Measurements from ENCODE around the gene FES.
A peak's percentile ranks its signal among the peaks of the same experiment; 100 is the strongest.
"Not testable (repeated sequence)": the region's sequence is repeated elsewhere in the genome, so short reads cannot be mapped to it uniquely, and the experiment has no call there.

FES gene

GRCh38 chr15:90862487-90862886, 21.8 kb upstream of the FES start:
- DNase-seq = no peak

- DNase-seq = peak in 1 of 3 experiments; percentile 33
Measured at GRCh38 chr15:90862964-90863778, 21.1 kb upstream of the FES start.

DNA sequence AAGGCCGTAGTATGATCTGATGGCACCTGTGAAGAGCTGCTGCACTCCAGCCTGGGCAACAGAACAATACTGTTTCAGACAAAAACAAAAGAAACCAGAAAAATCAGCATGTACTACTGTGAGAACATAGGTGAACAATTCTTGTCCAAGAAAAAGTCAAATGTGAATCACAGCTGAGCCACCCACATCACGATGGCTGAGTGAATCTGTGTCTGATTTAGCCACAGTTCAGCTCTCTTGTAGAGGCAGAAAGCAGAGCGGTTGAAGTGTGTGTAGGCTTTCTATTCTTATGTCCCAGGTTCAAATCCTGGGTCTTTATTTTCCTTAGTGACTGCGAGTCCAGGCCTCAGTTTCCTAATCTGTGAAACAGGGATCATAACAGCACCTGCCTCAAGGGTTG, 20.3 kb upstream of the FES start:
- no peak for DNase-seq

DNA sequence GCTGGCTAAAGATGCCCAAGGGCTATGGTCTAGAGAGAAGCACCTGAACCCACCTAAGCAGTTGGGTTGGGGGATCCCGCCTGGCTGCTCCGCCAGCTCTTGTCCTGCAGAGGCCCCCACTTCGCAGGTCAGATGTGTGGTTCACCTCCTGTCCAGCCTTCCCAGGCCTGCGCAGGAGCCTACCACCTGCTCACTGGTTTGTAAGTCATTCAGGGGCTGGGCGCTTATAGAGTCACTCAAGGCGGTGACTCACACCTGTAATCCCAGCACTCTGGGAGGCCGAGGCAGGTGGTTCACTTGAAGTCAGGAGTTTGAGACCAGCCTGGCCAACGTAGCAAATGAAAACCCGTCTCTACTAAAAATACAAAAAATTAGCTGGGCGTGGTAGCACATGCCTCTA, 19.8 kb upstream of the FES start:
- DNase-seq = peak in 1 of 3 experiments; percentile 31

DNA sequence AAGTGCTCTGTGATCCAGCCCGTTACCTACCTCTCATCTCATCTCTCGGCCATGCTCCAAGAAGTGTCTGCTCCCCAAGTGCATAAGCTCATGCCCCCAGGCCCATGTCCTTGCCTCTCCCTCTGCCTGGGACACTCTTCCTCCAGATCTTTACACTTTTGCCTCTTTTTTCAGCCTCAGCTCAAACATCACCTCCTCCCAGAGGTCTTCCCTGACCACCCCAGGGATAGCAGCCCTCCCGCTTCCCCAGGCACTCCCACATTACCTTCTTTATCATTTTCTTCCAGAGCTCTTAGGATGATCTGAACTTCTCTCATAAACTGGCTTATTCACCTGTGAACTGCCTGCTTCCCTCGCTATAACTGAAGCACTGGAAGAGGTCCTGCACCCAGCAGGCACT, 18.6 kb upstream of the FES start:
- no peak for DNase-seq

DNA sequence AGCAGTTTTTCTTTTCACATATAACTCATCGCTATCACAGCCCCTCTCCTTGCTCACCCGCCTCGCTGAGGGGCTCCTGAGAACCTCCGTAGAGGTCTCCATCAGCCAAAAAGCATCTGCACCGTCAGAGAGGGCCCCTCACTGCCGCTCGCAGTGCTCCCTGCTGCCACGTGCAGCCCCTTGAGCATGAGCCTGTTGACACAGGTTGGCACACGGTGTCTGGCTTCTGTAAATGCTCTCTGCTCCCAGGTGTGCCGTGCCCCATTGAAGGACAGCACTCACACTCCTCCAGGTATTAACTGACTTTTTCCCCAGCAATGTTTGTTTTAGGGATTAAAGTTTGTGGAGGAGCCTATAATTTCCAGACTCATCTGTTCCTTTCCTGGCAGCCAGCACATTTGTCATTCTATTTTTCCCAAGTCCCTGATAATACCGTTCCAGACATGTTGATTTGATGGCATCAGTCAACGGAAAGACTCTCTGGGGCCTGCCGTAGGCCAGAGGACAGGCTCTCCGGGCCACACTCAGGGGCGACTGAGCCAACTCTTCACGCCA, 18.1 kb upstream of the FES start:
- peak; percentile 43 to 88 (median 68) for DNase-seq

GRCh38 chr15:90866800-90867199, 17.5 kb upstream of the FES start:
- DNase-seq = no peak

DNA sequence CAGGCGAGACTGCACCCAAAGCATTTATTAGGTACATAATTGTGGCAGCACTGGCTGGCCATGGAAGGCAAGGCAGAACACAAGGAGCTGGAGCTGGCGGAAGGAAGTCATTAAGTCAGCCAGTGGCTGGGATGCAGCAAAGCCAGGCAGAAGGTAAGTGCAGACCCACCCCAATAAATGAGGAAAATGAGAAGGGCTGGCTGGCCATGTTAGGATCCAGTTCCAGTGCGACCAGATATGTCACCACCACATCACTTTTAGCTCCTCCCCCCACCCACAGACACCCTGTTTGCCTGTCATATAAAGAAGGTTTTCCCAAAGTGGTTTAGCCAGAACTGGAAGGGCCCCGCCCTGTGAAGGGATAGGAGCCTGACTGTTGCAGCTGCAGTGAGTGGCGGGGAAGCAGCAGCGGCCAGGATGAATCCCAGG, 16.0 kb upstream of the FES start, which contains the start of gene FURIN:
Gene FURIN (plus strand): TSS at position 328 of the 429 bp plus-strand sequence. CDS start 7,153 bp downstream, outside the sequence.
- peak; percentile 38 to 59 (median 56) for DNase-seq

GRCh38 chr15:90869140-90869541, 15.2 kb upstream of the FES start:
- DNase-seq = no peak

DNA sequence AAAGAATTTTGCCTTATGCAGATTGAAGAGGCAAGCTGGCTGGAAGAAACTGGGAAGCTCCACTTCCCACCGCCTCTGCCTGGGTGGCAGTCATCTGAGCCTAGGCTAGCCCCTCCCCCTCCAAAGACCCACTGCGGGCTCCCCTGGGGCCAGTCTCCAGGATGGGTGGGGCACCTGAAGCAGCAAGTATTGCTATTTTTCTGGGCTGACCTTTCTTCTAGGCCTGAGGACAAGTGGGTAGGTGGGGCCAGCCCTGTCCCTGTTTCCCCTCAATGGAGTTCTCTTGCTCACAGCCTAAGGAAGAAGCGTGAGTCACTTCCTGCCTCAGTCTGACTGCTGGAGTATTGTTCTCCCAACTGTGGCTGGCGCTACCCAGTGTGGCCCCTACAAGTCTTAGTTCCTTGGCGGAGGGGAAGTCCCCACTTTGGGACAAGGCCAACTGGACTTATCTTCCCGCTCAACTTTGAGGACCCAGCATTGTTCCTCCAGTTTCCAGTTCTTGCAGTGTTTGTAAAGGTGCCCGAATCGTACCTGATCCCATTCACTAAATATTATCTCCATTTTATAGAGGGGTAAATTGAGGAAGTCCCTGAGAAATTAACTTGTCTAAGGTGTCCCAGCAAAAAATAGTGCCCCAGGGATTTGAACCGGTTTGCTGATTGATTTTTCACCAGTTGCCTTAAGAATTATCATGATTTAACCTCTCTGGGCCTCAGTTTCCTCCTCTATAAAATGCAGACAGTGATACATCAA, 14.5 kb upstream of the FES start:
- DNase-seq = peak; percentile 28 to 63 (median 29)

DNA sequence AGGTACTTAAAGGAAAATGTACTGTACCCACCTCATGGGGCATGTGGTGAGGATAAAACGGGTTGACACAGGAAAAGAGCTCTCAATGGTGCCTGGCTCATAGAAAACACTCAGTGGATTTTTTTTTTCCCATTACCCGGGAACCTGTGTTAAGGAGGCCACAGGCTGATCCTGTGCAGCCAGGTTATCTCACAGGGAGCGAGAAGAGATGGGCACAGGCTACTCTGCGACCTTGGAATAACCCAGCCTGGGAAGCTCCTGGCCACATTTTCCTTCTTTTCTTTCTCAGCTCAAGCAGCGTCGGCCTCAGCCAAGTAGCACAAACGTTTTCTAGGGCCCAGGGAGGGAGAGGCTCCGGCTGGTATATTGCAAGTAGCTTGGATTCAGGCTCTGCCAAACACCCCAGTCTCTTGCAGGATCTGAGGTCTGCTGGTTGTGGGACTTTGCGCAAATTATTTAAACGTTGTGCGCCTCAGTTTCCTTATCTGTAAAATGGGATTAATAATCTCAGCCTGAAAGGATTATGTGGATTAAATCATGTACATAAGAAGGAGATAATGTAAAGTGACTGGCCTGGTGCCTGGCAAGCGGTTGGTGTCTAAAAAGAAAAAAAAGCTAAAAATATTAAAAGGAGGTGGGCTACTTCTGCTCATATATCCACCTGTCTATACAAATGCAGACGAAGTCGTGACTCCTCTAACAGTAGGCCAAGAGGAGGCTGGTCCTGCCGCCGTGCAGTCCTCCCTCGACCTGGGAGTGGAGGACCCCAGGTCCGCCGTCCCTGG, 13.8 kb upstream of the FES start:
- DNase-seq = peak in 1 of 3 experiments; percentile 50

GRCh38 chr15:90871139-90871715, 13.1 kb upstream of the FES start:
- DNase-seq = peak in 2 of 3 experiments; percentile 67 to 85

DNA sequence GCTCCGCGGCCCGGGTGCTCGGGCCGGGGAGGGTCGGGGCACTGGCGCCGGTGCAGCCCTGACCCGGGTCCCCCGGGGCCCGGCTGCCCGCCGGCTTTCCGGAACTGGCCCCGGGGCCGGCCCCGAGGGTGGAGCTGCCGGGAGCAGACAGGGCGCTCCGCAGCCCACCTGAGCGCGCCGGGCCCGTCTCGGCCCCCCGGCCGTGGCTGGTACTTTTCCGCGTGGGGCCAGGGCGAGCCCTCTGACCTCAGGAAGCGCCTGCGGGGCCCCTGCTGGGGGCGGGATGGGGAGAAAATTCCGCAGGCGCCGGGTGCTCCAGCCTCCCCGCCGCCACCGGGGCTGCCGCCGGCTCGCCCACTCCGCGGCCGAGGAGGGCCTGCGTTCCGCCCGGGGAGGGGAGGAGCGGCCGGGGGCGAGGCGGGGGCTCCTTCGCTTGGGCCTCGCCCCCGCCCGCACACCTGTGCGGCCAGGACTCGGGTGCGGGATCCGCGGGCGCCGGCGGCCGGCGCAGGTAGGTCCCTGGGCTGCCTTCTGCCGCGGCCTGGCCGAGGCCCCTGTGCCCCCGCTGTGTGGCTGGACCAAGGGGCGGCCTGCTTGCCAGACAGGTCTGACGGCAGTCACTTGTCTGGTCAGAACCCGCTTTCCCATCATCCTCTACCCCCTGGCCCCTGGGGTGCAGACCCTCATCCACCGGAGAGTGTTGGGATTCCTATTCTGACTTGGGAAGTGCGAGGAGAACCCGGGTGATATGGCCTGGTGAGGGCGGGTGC, 12.4 kb upstream of the FES start:
- DNase-seq = peak in 2 of 3 experiments; percentile 70 to 85

GRCh38 chr15:90872486-90873184, 11.7 kb upstream of the FES start:
- no peak for DNase-seq

DNA sequence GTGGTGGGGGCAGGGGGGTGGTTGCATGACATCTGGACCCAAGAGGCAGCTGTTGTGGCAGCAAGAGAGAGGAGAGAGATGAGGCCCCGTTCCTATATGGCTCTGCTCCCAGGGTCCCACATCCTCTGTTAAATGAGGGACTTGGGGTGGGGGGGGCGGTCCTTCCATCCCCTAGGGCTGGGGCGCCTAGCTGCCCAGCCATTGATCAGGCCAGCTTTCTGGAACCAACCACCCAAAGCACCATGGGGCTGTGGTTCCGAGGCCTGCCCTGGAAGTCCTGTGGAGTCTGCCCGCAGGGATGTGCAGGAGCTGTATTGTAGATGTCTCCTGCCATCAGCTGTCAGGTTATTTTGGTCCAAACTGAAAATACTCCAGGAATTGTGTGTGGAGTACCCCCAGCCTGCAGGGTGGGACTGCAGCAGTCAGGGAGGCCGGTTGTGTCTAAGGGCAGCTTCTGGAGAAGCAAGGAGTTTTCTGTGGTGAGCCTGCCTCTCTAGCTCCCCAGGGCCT, 10.8 kb upstream of the FES start:
- peak in 1 of 3 experiments; percentile 46 for DNase-seq

DNA sequence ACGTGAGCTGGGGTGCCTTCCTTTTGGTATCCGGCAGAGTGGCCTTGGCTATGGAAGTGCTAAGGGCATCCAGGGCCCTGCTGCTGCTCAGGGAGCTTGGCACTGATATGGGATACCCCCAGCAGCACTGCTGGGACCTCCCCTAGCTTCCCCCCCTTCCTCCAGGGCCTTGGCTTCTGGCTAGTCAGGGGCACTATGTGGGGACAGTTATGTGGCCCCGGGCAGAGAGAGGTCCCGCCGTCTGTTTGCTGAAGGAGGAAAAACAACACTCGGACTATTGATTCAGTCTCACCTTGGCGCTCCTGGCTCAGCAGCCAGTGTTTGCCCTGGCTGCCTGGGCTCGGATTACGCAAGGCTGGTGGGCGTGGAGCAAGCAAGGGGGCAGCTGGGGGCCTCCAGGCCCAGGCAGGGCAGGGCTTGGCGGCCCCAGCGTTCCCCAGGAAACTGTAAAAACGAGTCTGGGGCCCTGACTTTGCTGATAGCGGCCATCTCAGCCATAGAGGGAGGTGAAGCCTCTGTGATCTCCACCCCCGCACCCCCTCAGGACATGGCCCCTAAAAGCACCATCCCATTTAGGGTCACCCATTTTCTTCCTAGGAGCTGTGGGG, 10.2 kb upstream of the FES start:
- peak; percentile 33 to 82 (median 57) for DNase-seq

- not testable (repeated sequence) for DNase-seq
Measured at GRCh38 chr15:90874986-90875385, 9.3 kb upstream of the FES start.

DNA sequence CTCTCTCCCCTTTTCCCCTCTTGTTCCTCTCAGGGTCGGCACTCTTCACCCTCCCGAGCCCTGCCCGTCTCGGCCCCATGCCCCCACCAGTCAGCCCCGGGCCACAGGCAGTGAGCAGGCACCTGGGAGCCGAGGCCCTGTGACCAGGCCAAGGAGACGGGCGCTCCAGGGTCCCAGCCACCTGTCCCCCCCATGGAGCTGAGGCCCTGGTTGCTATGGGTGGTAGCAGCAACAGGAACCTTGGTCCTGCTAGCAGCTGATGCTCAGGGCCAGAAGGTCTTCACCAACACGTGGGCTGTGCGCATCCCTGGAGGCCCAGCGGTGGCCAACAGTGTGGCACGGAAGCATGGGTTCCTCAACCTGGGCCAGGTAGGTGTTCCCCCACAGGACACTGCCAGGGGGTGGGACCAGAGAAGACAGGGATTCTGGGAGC, 8.7 kb upstream of the FES start:
- DNase-seq = no peak

DNA sequence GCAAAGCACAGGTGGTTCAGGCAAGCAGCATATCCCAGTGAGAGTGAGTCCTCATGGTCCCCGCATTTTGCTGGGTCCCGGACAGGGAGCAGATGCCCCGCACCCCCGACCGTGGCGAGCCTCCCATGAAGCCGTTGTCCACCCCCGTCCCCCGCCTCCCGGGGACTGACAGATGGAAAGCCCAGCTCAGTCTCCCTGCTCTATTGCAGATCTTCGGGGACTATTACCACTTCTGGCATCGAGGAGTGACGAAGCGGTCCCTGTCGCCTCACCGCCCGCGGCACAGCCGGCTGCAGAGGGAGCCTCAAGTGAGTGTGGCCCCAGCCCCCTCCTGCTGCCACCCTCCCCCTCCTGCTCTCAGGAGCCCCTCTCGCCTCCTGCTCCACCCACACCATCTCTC, 8.3 kb upstream of the FES start:
- no peak for DNase-seq

DNA sequence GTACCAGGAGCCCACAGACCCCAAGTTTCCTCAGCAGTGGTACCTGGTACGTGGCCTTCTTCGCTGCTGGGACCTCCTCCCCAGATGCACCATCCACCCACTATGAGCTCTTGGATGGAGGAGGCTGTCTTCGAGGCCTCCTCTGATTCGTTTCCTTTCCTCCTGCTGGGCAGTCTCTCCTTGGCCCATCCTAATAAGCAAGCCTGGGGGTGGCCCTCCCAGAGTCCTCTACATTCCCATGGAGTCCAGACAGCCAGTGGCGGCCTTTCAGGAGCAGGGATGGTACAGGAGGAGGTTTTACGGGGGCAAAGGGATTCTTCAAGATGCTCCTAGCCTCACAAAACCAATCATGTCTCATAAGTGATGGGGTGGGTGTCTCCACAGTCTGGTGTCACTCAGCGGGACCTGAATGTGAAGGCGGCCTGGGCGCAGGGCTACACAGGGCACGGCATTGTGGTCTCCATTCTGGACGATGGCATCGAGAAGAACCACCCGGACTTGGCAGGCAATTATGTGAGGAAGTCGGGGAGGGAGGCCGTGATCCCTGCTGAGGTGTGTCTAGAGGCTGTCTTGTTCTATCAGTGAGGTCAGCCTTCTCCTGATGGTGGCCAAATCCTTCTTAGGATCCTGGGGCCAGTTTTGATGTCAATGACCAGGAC, 7.7 kb upstream of the FES start:
- DNase-seq = no peak

Measured in NCI-H1417 (cell line).